ENCODE data around the gene AGAP2. TPM values are rescaled to one million over a fixed set of nuclear protein-coding genes. Genes with fewer than 3 reads are reported as not detected.
"Not testable (repeated sequence)": the region's sequence is repeated elsewhere in the genome, so short reads cannot be mapped to it uniquely, and the experiment has no call there.

AGAP2 gene
- total RNA-seq, 2 experiments from 2014 or later: 29.3 to 29.7 TPM

GRCh38 chr12:57720606-57721595 is 17.6 kb downstream of the AGAP2 start:
- ChIA-PET POLR2A (no interaction called here), CTCF (interaction anchor here (1.0 to 1.5 kb wide), 2 partner anchors 9 to 469 kb away, joined by 3 read pairs; partner anchors contain the start of gene STAC3)

DNA sequence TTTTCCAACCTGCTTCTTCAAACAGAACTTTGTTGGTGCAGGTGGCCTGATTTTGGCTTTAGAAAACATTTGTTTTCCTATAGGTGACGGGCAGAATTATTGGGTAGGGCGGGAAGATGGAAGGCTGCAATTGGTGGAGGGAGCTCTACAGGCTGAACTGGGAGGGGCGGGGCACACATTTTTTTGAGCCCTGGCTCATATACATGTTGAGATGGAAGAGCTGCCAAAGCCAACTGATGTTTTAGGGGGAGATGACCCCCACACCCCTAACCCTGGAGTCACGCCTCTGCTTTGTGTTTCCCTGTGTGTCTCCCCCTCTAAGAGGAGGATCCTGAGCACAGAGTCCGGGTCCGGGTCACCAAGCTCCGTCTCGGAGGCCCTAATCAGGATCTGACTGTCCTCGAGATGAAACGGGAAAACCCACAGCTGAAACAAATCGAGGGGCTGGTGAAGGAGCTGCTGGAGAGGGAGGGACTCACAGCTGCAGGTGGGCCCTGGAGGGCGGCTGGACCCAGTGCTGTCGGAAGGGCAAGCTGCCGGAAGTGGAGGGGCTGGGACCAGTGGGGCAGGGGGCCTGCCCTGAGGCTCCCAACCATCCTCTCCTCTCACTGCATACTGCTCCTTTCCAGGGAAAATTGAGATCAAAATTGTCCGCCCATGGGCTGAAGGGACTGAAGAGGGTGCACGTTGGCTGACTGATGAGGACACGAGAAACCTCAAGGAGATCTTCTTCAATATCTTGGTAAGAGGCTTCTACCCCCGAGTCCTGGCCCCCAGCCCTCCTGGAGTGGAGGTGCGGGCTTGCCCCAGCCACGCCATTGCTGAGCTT is 18.6 kb downstream of the AGAP2 start:
- ChIA-PET CTCF (interaction anchor here (1.0 to 1.5 kb wide), 2 partner anchors 10 to 468 kb away, joined by 3 read pairs; partner anchors contain the start of gene STAC3), POLR2A (interaction anchor here (1.1 kb wide), 1 partner anchor 12 kb away, joined by 4 read pairs; no protein-coding TSS in a partner anchor)

DNA sequence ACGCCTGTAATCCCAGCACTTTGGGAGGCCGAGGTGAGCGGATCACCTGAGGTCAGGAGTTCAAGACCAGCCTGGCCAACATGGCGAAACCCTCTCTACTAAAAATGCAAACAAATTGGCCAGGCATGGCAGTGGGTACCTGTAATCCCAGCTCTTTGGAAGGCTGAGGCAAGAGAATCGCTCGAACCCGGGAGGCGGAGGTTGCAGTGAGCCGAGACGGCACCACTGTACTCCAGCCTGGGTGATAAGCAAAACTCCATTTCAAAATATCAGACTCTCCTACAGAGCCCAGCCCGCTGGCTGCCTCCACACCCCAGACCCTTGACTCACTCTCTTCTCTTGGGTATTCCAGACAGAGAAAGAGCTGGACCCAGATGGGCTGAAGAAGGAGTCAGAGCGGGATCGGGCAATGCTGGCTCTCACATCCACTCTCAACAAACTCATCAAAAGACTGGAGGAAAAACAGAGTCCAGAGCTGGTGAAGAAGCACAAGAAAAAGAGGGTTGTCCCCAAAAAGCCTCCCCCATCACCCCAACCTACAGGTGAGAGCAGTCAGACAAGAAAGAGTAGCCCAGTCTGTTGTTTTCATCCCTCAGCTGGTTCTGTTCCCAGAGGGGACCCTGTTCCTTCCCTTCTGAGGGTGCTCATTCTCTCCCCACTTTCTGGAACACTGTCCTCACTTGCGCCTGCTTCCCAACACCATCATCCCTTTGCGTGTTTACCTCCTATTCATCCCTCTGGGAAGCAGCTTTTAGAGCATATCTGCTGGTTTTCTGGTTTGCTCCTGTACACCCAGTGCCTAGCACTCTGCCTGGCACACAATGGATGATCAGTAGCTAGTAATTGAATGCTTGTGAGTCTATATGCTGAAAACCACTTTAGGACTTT is 19.7 kb downstream of the AGAP2 start:
- POLR2A ChIA-PET: interaction anchor here (1.1 kb wide), 1 partner anchor 11 kb away, joined by 4 read pairs; no protein-coding TSS in a partner anchor
- CTCF ChIA-PET: interaction anchor here (1.5 kb wide), 1 partner anchor 467 kb away, joined by 3 read pairs; the partner anchor contains the start of gene STAC3

- ChIA-PET POLR2A (no interaction called here), CTCF (interaction anchor here (1.2 kb wide), 1 partner anchor 8 kb away, joined by 6 read pairs; no protein-coding TSS in a partner anchor)
Observed at GRCh38 chr12:57717846-57718640, 20.5 kb downstream of the AGAP2 start.

DNA sequence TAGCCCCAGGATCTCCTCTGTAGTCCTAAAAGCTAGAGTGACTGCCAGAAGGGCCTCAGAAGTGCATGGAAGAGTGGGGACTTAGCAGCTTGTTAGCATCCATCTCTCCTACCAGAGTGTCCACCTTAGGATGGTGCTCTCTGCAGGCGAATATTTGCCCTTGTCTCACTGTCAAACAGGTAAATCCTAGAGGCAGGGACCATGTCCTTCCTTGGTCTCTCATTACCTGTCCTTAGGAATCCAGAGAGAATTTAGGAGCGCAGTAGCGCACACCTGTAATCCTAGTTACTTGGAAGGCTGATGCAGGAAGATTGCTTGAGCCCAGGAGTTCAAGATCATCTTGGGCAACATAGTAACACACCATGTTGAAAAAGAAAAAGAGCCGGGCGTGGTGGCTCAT is 21.4 kb downstream of the AGAP2 start:
- CTCF ChIA-PET: interaction anchor here (1.2 kb wide), 1 partner anchor 9 kb away, joined by 6 read pairs; no protein-coding TSS in a partner anchor
- POLR2A ChIA-PET: no interaction called here

- ChIA-PET CTCF (no interaction called here), POLR2A (no interaction called here)
Observed at GRCh38 chr12:57716305-57716704, 22.2 kb downstream of the AGAP2 start.

DNA sequence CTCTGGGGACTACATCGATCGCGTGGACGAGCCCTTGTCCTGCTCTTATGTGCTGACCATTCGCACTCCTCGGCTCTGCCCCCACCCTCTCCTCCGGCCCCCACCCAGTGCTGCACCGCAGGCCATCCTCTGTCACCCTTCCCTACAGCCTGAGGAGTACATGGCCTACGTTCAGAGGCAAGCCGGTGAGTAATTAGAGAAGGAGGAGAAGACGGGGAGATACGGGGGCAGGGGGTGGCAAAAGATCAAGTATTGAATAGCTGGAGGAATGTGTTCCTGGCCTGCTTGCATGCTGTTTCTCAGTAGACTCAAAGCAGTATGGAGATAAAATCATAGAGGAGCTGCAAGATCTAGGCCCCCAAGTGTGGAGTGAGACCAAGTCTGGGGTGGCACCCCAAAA is 22.8 kb downstream of the AGAP2 start:
- ChIA-PET POLR2A (no interaction called here), CTCF (no interaction called here)

DNA sequence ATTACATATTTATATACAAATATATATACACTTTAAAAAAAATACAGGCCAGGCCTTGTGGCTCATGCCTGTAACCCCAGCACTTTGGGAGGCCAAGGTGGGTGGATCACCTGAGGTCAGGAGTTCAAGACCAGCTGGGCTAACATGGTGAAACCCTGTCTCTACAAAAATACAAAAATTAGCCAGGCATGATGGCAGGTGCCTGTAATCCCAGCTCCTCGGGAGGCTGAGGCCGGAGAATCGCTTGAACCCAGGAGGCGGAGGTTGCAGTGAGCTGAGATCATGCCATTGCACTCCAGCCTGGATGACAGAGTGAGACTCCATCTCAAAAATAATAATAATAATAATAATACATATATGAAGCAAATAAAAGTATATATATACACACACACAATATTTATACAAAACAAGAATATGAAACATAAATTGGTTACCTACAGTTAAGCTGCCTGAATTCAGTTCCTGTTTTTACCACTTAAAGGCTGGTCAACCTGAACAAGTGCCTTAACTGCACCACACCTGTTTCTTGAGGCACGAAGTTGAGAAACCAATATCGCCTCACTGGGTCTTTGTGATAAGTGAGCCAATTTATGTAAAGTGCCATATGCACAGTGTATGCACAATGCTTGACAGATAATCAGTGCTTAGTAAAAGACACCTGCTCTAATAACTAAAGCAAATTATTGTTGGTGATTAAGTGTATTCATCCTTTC is 23.4 kb downstream of the AGAP2 start:
- CTCF ChIA-PET, POLR2A ChIA-PET: not testable (repeated sequence)

GRCh38 chr12:57713209-57713608 is 25.3 kb downstream of the AGAP2 start:
- CTCF ChIA-PET: interaction anchor here (1.6 kb wide), 1 partner anchor 79 kb away, joined by 3 read pairs; no protein-coding TSS in a partner anchor
- POLR2A ChIA-PET: no interaction called here

DNA sequence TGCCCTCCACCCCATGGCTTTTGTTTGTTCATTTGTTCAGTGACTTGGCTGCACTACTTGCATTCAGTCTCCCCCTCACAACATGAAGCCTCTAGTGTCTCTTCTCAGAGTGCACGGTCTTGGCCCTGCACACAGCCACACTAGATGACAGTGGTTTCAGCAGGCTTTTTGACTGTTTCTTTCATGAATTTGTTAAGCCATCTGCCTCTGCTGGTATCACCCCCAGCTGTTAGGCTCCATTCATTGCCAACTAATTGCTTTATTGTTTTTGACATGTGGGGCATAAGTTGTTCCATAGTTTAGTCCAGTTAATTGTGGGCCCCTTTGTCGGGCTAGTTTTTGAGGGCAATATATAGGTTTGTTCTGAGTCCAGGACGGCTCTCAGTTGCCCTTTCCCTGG is 25.8 kb downstream of the AGAP2 start:
- CTCF ChIA-PET: interaction anchor here (1.6 kb wide), 1 partner anchor 79 kb away, joined by 3 read pairs; no protein-coding TSS in a partner anchor
- POLR2A ChIA-PET: no interaction called here

DNA sequence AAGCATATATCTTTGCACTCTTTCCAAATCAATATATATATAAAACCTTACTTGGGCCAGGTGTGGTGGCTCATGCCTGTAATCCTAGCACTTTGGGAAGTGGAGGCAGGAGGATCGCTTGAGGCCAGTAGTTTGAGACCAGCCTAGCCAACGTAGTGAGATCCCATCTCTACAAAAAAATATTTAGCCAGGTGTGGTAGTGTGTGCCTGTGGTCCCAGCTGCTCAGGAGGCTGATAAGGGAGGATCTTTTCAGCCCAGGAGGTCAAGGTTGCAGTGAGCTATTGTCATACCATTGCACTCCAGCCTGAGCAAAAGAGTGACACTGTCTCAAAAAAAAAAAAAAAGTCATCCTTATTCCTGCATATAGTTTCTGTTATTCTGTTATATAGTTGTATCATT is 30.2 kb downstream of the AGAP2 start:
- ChIA-PET CTCF (interaction anchor here (0.7 kb wide), 1 partner anchor 16 kb away, joined by 3 read pairs; no protein-coding TSS in a partner anchor), POLR2A (interaction anchor here (1.2 kb wide), 1 partner anchor 11 kb away, joined by 4 read pairs; no protein-coding TSS in a partner anchor)

DNA sequence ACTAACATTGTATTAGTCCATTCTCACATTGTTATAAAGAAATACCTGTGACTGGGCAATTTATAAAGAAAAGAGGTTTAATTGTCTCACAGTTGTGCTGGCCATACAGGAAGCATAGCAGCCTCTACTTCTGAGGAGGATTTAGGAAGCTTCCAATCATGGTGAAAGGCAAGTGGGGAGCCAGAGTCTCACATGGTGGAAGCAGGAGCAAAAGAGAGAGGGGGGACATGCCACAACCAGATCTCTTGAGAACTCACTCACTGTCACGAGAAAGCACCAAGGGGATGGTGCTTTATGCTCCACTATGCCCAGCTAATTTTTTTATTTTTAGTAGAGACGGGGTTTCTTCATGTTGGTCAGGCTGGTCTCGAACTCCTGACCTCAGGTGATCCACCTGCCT is 31.3 kb downstream of the AGAP2 start:
- ChIA-PET POLR2A (interaction anchor here (1.2 kb wide), 1 partner anchor 12 kb away, joined by 4 read pairs; no protein-coding TSS in a partner anchor), CTCF (no interaction called here)

DNA sequence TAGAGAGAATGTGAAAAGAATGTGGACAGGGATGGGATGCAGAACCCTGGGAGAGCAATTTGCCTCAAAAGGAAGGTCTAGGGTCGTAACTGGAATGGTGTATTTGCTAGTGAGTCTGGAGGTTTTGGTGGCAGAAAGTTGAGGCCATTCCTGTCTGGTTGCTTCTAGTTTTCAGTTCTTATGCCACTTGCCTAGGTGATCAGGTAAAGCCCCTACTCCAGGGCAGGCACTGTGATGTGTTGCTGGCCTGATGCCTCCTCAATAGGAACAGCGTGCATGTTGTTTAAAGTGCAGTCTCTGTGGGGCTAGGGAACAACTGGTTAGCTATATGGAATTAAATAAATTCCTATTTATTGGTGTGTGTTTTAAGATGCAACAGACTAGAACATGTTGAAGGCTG is 38.2 kb downstream of the AGAP2 start:
- ChIA-PET POLR2A (no interaction called here), CTCF (no interaction called here)

DNA sequence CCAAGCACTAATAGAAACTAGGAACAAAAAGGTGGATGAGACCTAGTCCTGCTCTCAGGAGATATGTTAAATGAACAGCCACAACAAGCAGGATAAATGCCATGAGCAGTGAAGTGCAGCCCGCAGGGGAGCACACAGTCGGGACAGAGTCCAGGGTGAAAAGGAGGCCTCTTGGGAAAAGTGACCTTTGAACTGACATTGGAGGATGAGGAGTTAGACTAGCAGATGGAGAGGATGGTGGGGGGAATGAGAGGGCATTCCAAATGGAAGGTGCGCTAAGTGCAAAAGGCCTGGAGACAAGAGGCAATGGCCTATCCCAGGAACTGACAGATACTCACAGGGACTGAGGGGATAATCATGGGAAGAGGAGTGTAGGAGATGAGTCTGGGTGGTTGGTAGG is 40.1 kb downstream of the AGAP2 start:
- POLR2A ChIA-PET: no interaction called here
- CTCF ChIA-PET: interaction anchor here (0.7 kb wide), 2 partner anchors 63 to 586 kb away, joined by 3 read pairs; no protein-coding TSS in a partner anchor

DNA sequence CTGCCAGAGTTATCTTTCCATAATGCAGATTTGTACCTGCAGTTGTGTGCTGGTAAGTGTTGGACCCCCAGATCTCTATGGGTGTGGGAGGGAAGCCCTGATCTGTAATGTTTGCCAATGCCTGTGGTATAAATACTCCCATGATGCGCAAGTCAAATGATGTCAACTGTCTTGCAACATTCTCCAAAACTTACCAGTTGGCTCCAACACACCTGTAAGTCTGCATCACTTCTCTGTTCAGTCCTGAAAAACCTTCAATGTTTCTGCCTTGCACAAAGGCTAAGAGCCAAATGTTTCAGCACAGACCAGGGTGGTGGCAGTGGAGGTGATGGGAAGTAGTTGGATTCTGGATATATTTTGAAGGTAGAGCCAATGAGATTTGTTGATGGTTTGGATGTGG is 41.5 kb downstream of the AGAP2 start:
- ChIA-PET CTCF (no interaction called here), POLR2A (no interaction called here)

DNA sequence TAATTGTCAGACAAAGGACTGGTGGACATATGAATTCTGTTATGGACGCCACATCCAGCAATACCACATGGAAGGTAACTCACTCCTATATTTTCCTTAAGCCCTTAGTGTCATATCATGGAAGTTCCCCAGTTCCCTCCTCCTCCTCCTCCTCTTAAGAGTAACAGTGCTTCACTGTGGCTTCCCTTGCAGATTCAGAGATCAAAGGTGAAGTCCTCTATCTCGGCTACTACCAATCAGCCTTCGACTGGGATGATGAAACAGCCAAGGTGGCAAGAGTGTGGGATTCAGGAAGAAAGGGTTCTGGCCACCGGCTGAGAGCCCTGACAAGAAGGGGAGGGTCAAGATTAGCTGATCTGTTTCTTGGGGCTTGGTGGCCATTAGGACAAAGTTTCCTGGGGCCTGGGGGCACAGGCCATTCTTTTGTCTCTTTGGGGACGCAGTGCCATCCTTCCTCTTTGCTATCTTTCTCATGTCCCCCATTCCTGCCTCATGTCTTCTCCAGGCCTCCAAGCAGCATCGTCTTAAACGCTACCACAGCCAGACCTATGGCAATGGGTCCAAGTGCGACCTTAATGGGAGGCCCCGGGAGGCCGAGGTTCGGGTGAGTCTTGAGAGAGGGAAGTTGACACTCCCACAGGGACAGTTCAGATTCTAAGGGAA is 42.6 kb downstream of the AGAP2 start:
- ChIA-PET POLR2A (no interaction called here), CTCF (no interaction called here)
